Smooth muscle cell (in vitro differentiated cells): ENCODE data around the gene TRPM2. TPM values are rescaled to one million over a fixed set of nuclear protein-coding genes. Genes with fewer than 3 reads are reported as not detected.
A peak's percentile ranks its signal among the peaks of the same experiment; 100 is the strongest.

Source experiments
- DNase-seq: peaks from one replicate; lab custom pipeline; 2025; ENCODE audit not compliant: unreplicated experiment; lab: John Stamatoyannopoulos, UW
- H2AFZ ChIP-seq: fragments of 200-600 bp; sonication (generic); 2 replicates; pipeline ENCODE4 v1.6.0; 2016; ENCODE audit warnings: antibody characterized with exemption, low read depth, mild to moderate bottlenecking
- H3F3A ChIP-seq: fragments of 200-600 bp; sonication (generic); 2 replicates; pipeline ENCODE4 v1.6.0; 2017; ENCODE audit warnings: antibody characterized with exemption, low read depth
- H3K27ac ChIP-seq: fragments of 200-600 bp; sonication (generic); 2 replicates; pipeline ENCODE4 v1.5.1; 2016; ENCODE audit warnings: low read depth, mild to moderate bottlenecking
- H3K27me3 ChIP-seq: fragments of 200-600 bp; sonication (generic); 2 replicates; pipeline ENCODE4 v1.6.1; 2016; ENCODE audit warnings: low read depth, mild to moderate bottlenecking
- H3K36me3 ChIP-seq: fragments of 200-600 bp; sonication (generic); 2 replicates; pipeline ENCODE4 v1.5.1; 2016; ENCODE audit warnings: low read depth
- H3K4me1 ChIP-seq: fragments of 200-600 bp; sonication (generic); 2 replicates; pipeline ENCODE4 v1.5.1; 2016; ENCODE audit warnings: low read depth
- H3K4me2 ChIP-seq: fragments of 200-600 bp; sonication (generic); 2 replicates; pipeline ENCODE4 v1.6.0; 2016; ENCODE audit warnings: mild to moderate bottlenecking
- H3K4me3 ChIP-seq: fragments of 200-600 bp; sonication (generic); 2 replicates; pipeline ENCODE4 v1.5.1; 2016; ENCODE audit warnings: mild to moderate bottlenecking
- H3K79me2 ChIP-seq: fragments of 200-600 bp; sonication (generic); 2 replicates; pipeline ENCODE4 v1.6.0; 2016; ENCODE audit warnings: low read depth, mild to moderate bottlenecking
- H3K9ac ChIP-seq: fragments of 200-600 bp; sonication (generic); 2 replicates; pipeline ENCODE4 v1.6.0; 2016; ENCODE audit warnings: low read depth
- H3K9me3 ChIP-seq: fragments of 200-600 bp; sonication (generic); replicated peaks from 2 replicates; pipeline ENCODE4 v1.5.1; 2016; ENCODE audit warnings: low read depth
- H4K20me1 ChIP-seq: fragments of 200-600 bp; sonication (generic); 2 replicates; pipeline ENCODE4 v1.6.0; 2016; ENCODE audit warnings: low read depth
- CTCF ChIP-seq: fragments of 200-600 bp; sonication (generic); IDR thresholded peaks from 2 replicates; pipeline ENCODE4 v1.5.1; 2017; ENCODE audit warnings: borderline replicate concordance, mild to moderate bottlenecking, antibody characterized with exemption; ENCODE audit not compliant: insufficient read depth, poor library complexity, severe bottlenecking
- WGBS: methylation state at CpG from one replicate; pipeline ENCODE4 v1.1.7; 2016; ENCODE audit warnings: low lambda C conversion rate; 5-methylcytosine and 5-hydroxymethylcytosine counted together
- polyA plus RNA-seq: library from polyadenylated mRNA; unstranded; fragments of >200 nt; fragmentation: Nextera tagmentation; extraction: Ambion mirVana; gene quantifications from 2 replicates; pipeline ENCODE4 v1.2.1, GENCODE V29; 2016
- total RNA-seq: library from RNA; depleted of rRNA; stranded (reverse); fragments of >200 nt; gene quantifications from 2 replicates; pipeline ENCODE4 v1.2.3, GENCODE V29; 2014

TRPM2 gene
- total and polyA plus RNA-seq, 2 experiments from 2014 or later, result 0.31 TPM; not detected in 1

GRCh38 chr21:44455524-44456213, 102.2 kb downstream of the TRPM2 start:
- no peak for DNase-seq
- Histone ChIP-seq H3K4me3 (peak overlapping the region; percentile 95), H3K27me3 (no peaks in the 10 kb centered on the region), H3K79me2 (no peaks in the 10 kb centered on the region), H4K20me1 (peaks cover under 1% of the 10 kb centered on the region), H3K4me1 (no peaks in the 10 kb centered on the region), H3K36me3 (no peaks in the 10 kb centered on the region), H3K9me3 (no peaks in the 10 kb centered on the region), H3K27ac (no peak overlapping the region), H3F3A (peaks cover 8% of the 10 kb centered on the region), H3K9ac (peak overlapping the region; percentile 43), H2AFZ (peak overlapping the region; percentile 98), H3K4me2 (peak overlapping the region; percentile 98)
- 4% methylated on average over 50 of the region's 72 CpGs for WGBS
- TF ChIP-seq CTCF, result no peak

- WGBS, result 92% methylated on average over 32 of the region's 35 CpGs
- Histone ChIP-seq H3K36me3 (no peaks in the 10 kb centered on the region), H2AFZ (no peak overlapping the region), H3K4me3 (peak overlapping the region; percentile 95), H3K4me2 (peak overlapping the region; percentile 98), H3K9me3 (no peaks in the 10 kb centered on the region), H3K27me3 (no peaks in the 10 kb centered on the region), H4K20me1 (peaks cover 8% of the 10 kb centered on the region), H3K79me2 (no peaks in the 10 kb centered on the region), H3F3A (peaks cover 8% of the 10 kb centered on the region), H3K27ac (no peak overlapping the region), H3K4me1 (no peaks in the 10 kb centered on the region), H3K9ac (no peak overlapping the region)
- no peak for DNase-seq
- TF ChIP-seq CTCF, result no peak
These were observed 102.9 kb downstream of the TRPM2 start for GRCh38 chr21:44456214-44456914.

GRCh38 chr21:44456915-44457736, 103.7 kb downstream of the TRPM2 start:
- H3K4me2 ChIP-seq, result no peak overlapping the region
- no peaks in the 10 kb centered on the region for H3K36me3 ChIP-seq
- no peak overlapping the region for H3K27ac ChIP-seq
- no peaks in the 10 kb centered on the region for H3K27me3 ChIP-seq
- no peak overlapping the region for H3K9ac ChIP-seq
- no peak overlapping the region for H3K4me3 ChIP-seq
- DNase-seq, result no peak
- no peaks in the 10 kb centered on the region for H3K79me2 ChIP-seq
- WGBS, result 96% methylated on average over 44 of the region's 44 CpGs
- H3F3A ChIP-seq, result peaks cover 8% of the 10 kb centered on the region
- no peak for TF ChIP-seq CTCF
- peaks cover 10% of the 10 kb centered on the region for H4K20me1 ChIP-seq
- no peak overlapping the region for H2AFZ ChIP-seq
- no peaks in the 10 kb centered on the region for H3K4me1 ChIP-seq
- no peaks in the 10 kb centered on the region for H3K9me3 ChIP-seq
